OCI-LY7 (cell line): Measurements from ENCODE around the gene HERC2. TPM values are rescaled to one million over a fixed set of nuclear protein-coding genes. Genes with fewer than 3 reads are reported as not detected.

Experiments
- BruUV-seq: library from RNA; stranded (reverse); fragments of 400-500 nt; replicated peaks from 2 replicates; lab custom pipeline; 2021; lab: Mats Ljungman, UMichigan
- CTCF ChIA-PET: fragments of 300-600 bp; sonication (Branson Sonifier 250); formaldehyde crosslinking; loops from one replicate; lab custom pipeline; 2022; ENCODE audit warnings: antibody characterized with exemption; ENCODE audit not compliant: unreplicated experiment; lab: Charles Lee
- POLR2A ChIA-PET: fragments of 300-600 bp; sonication (Branson Sonifier 250); formaldehyde crosslinking; loops from one replicate; lab custom pipeline; 2022; ENCODE audit warnings: antibody characterized with exemption; lab: Charles Lee
- DNase-seq: peaks from one replicate; pipeline ENCODE4 v3.0.0-alpha.2; 2015; ENCODE audit warnings: low spot score
- H2AFZ ChIP-seq: fragments of 200-600 bp; sonication (generic), shearing (Covaris generic); 2 replicates; pipeline ENCODE4 v1.6.1; 2014; ENCODE audit warnings: mild to moderate bottlenecking, antibody characterized with exemption, low read length, moderate library complexity
- H3K27ac ChIP-seq: fragments of 200-600 bp; sonication (generic); 2 replicates; pipeline ENCODE4 v1.5.1; 2014; ENCODE audit warnings: mixed run types, low read depth, mild to moderate bottlenecking, moderate library complexity, low read length, inconsistent platforms; ENCODE audit not compliant: poor library complexity, severe bottlenecking
- H3K36me3 ChIP-seq: fragments of 200-600 bp; sonication (generic); 2 replicates; pipeline ENCODE4 v1.6.1; 2014; ENCODE audit warnings: mild to moderate bottlenecking, antibody characterized with exemption, low read length, moderate library complexity, mixed read lengths; ENCODE audit not compliant: insufficient read depth
- H3K4me1 ChIP-seq: fragments of 200-600 bp; sonication (generic); 2 replicates; pipeline ENCODE4 v1.5.1; 2014; ENCODE audit warnings: mild to moderate bottlenecking, low read length; ENCODE audit not compliant: insufficient read depth, poor library complexity, severe bottlenecking
- H3K4me2 ChIP-seq: fragments of 200-600 bp; sonication (generic); 2 replicates; pipeline ENCODE4 v1.6.1; 2014; ENCODE audit warnings: mild to moderate bottlenecking, low read length
- H3K4me3 ChIP-seq: fragments of 200-600 bp; sonication (generic); 2 replicates; pipeline ENCODE4 v1.5.1; 2014; ENCODE audit warnings: mild to moderate bottlenecking, low read depth, low read length; ENCODE audit not compliant: poor library complexity, severe bottlenecking
- H3K79me2 ChIP-seq: fragments of 200-600 bp; sonication (generic); 2 replicates; pipeline ENCODE4 v1.6.1; 2016; ENCODE audit warnings: low read depth, mild to moderate bottlenecking, low read length, moderate library complexity, mixed read lengths; ENCODE audit not compliant: insufficient read depth
- H3K9me2 ChIP-seq: fragments of 200-600 bp; sonication (generic); 2 replicates; pipeline ENCODE4 v1.6.1; 2016; ENCODE audit warnings: mild to moderate bottlenecking, low read length, mixed read lengths; ENCODE audit not compliant: insufficient read depth
- H3K9me3 ChIP-seq: fragments of 200-600 bp; sonication (generic); 2 replicates; pipeline ENCODE4 v1.6.1; 2014; ENCODE audit warnings: mild to moderate bottlenecking, mixed run types, low read length, mixed read lengths
- H4K20me1 ChIP-seq: fragments of 200-600 bp; sonication (generic); 2 replicates; pipeline ENCODE4 v1.6.1; 2014; ENCODE audit warnings: mild to moderate bottlenecking, antibody characterized with exemption, low read length, moderate library complexity, mixed read lengths; ENCODE audit not compliant: insufficient read depth
- CTCF ChIP-seq: fragments of 200-600 bp; sonication (generic); conservative IDR thresholded peaks from 2 replicates; pipeline ENCODE4 v1.5.1; 2014; ENCODE audit warnings: mild to moderate bottlenecking, antibody characterized with exemption, low read length, moderate library complexity, mixed read lengths
- EZH2phosphoT487 ChIP-seq: fragments of 200-600 bp; sonication (generic); IDR thresholded peaks from 2 replicates; pipeline ENCODE4 v1.6.1; 2018; ENCODE audit warnings: low read depth, borderline replicate concordance, mild to moderate bottlenecking, mixed run types, antibody characterized with exemption, low read length, moderate library complexity, mixed read lengths
- intact Hi-C: fragments of 100-400 bp; cut with micrococcal nuclease; formaldehyde crosslinking; loops from one replicate; pipeline ENCODE4 v1.10.0; 2022; ENCODE audit not compliant: unreplicated experiment
- total RNA-seq, 2 experiments: library from RNA; depleted of rRNA in 1 of 2; stranded (reverse); fragments of >200 nt in 1 of 2; shearing (Covaris generic) in 1 of 2; gene quantifications; 2 replicates each; pipeline ENCODE4 v1.2.3, GENCODE V29; 2014 to 2022

Gene HERC2
- total RNA-seq, 2 experiments from 2014 or later, result 55.5 to 94.0 TPM

DNA sequence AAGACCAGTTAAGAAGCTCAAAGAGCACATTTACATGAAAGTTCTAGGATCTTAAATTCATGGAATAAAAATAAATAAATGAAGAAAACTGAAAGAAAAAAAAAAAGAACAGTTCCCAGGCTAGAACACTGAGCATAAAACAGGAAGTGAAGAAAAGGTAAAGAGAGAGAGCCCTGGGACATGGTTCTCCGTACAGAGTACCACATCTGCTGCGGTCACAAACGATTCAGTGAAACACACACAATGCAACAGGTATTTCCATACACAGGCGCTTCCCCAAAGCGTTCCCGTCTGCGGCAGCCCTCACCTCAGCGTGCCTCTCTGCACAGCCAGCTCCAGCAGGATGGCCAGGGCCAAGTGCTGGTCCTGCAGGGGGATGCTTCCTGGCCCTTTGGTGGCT lies 49.4 kb downstream of the HERC2 start:
- POLR2A ChIA-PET, result interaction anchor here (0.6 kb wide), 2 partner anchors 8 to 624 kb away, joined by 3 read pairs; no protein-coding TSS in a partner anchor
- H2AFZ ChIP-seq, result no peak overlapping the region
- no peak for TF ChIP-seq CTCF
- TF ChIP-seq EZH2phosphoT487, result no peak
- peaks cover 61% of the 10 kb centered on the region for H3K36me3 ChIP-seq
- H4K20me1 ChIP-seq, result no peaks in the 10 kb centered on the region
- no peaks in the 10 kb centered on the region for H3K9me3 ChIP-seq
- no peaks in the 10 kb centered on the region for H3K9me2 ChIP-seq
- CTCF ChIA-PET, result no interaction called here
- H3K4me1 ChIP-seq, result no peaks in the 10 kb centered on the region
- no TSS peak for BruUV-seq
- H3K79me2 ChIP-seq, result no peaks in the 10 kb centered on the region
- H3K27ac ChIP-seq, result no peak overlapping the region
- intact Hi-C loops, result no loop called here
- no peak for DNase-seq
- no peak overlapping the region for H3K4me2 ChIP-seq
- no peak overlapping the region for H3K4me3 ChIP-seq

DNA sequence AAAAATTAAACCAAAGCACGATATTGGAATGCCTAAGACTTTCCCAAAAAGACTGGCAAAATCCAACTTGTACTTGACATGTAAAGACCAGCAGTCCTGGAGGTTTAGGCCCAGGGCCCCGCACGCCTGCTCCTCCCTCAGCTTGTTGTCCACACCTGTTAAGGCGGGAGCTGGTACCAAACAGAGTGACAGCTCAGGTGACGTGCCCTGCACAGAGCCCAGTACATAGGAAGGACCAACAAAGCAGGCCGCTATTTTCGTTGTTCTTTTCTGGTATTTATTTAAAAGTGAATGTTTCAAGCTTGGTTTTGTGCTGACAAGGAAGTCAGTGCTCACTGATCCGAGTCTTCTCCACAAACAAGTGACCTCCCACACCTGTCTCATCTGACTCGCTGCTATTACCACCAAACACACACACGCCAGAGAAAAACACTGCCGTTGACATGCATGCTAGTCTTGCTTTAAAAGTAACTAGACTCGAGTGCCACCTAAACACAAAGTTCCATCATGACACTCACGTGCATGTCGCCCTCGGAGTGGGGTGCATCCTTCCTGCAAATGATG lies 50.2 kb downstream of the HERC2 start:
- Histone ChIP-seq H3K79me2 (no peaks in the 10 kb centered on the region), H3K4me1 (no peaks in the 10 kb centered on the region)
- no peak for DNase-seq

More for the DNA sequence above, 50.2 kb downstream of the HERC2 start:
- H3K9me3 ChIP-seq, result no peaks in the 10 kb centered on the region
- TF ChIP-seq EZH2phosphoT487 (no peak), CTCF (no peak)
- no peak overlapping the region for H3K4me2 ChIP-seq
- no peak overlapping the region for H3K27ac ChIP-seq
- no peaks in the 10 kb centered on the region for H4K20me1 ChIP-seq
- BruUV-seq, result no TSS peak
- H3K36me3 ChIP-seq, result peaks cover 62% of the 10 kb centered on the region
- no peak overlapping the region for H3K4me3 ChIP-seq
- intact Hi-C loops, result no loop called here
- H2AFZ ChIP-seq, result no peak overlapping the region
- H3K9me2 ChIP-seq, result no peaks in the 10 kb centered on the region
- POLR2A ChIA-PET, result interaction anchor here (0.6 kb wide), 2 partner anchors 8 to 623 kb away, joined by 3 read pairs; no protein-coding TSS in a partner anchor
- CTCF ChIA-PET, result no interaction called here
